Left hindlimb (tissue), 1 donor: ENCODE measurements around the gene CFAP251.

Experiments used
- DNase-seq: peaks from one replicate; pipeline ENCODE4 v3.0.0-alpha.2; 2018

Gene CFAP251

DNA sequence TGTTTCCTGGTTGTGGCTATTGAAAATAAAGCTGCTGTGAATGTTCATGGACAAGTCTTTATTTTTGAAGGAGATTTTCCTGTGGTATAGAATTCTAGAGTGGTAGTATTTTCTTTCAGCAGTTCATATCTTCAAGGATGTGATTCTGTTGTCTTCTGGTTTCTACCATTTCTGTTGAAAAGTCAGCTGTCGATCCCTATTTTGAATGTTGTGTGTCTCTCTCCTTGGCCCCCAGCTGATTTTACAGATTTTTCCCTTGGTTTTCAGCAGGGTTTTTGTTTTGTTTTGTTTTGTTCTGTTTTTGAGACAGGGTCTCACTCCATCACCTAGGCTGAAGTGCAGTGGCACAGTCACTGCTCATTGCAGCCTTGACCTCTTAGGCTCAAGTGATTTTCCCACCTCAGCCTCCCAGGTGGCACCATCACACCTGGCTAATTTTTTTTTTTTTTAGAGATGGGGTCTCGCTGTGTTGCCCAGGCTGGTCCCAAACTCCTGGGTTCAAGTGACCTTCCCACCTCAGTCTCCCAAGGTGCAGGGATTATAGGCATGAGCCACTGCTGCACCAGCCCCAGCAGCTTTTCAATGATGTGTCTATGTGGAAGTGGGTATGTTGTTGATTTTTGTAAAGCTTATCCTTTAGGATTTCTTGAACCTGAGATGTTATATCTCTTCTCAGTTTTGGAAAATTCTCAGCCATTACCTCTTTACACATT, 28.1 kb downstream of the CFAP251 start:
- DNase-seq, result no peak

DNA sequence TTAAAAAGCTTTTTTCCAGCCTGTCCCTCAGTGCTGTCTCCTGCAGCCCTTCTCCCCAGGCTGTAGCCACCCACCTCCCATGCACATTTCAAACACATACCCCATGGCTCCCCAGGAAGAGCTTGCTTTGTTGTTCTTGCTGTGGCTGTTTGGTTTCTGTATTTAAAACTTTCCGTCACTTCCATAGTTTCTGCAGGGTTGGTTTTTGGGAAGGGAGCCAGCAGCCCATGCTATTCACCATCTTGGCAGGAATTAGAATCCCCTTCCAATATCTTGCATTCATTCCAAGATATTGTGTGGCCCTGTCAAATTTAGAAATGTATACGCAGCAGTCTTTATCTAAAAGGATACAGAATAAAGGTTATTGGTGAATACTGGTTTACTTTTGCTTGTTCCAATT, 29.6 kb downstream of the CFAP251 start:
- no peak for DNase-seq

DNA sequence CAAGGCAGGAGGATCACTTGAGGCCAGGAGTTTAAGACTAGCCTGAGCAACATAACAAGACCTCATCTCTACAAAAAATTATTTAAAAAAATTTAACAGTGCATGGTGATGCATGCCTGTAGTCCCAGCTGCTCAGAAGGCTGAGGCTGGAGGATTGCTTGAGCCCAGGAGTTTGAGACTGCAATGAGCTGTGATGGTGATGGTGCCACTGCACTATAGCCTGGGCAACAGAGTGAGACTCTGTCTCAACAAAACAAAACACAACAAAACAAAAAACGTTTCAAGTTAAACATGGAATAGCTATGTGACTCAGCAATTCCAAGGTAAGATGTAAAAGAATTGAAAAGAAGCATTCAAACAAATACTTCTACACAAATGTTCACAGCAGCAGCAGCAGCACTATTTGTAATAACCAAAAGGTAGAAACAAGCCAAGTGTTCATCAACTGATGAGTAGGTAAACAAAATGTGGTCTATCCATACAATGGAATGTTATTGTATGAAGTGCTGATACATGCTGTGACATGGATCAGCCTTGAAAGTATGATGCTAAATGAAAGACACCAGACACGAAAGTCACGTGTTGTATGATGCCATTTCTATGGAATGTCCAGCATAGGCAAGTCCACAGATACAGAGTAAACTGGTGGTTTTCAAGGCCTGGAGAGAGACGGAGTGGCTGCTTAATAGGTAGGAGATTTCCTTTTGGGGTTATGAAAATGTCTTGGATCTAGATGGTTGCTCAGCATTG, 31.4 kb downstream of the CFAP251 start:
- DNase-seq, result no peak

DNA sequence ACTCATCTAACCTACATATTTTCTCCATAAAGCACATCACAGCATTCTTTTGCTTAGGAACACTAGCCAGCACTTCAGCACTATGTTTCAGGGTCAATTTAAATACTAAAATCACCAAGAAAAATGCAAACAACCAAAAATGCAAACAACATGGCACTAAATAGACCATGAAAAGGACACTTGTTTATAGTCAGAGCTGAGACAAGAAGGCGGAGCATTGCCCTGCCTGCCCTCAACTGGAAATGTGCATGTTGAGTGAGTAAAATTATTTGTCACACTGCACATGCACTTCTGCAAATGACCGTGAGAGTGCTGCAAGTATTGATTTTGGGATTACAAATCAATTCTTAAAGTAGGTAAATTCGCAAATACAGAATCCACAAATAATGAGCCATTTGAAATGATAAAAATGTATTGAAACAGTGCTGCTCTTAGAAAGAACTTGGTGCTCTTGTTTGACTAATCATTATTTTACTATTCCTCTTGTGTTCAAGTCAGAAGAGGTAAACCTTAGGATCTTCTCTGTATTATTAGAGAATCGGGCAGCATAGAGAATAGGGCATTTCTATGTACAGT, 34.8 kb downstream of the CFAP251 start:
- no peak for DNase-seq

DNA sequence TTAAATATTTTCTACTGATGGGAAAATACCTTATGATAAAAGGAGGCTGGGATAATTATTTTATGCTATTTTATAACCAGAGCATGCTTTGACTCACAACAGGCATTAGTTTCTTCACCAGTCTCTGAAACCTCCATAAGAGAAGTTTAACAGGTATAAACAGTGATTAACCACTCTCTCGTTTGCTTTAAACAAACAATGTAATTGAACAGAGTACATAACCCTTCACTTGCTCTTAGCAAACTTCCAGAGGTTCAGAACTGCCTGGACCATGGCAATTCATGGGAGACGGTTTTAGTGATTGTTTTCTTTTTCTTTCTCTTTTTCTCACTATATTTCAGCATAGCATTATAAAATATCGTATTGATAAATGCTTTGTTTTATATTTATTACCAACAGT, 35.3 kb downstream of the CFAP251 start:
- DNase-seq, result no peak

DNA sequence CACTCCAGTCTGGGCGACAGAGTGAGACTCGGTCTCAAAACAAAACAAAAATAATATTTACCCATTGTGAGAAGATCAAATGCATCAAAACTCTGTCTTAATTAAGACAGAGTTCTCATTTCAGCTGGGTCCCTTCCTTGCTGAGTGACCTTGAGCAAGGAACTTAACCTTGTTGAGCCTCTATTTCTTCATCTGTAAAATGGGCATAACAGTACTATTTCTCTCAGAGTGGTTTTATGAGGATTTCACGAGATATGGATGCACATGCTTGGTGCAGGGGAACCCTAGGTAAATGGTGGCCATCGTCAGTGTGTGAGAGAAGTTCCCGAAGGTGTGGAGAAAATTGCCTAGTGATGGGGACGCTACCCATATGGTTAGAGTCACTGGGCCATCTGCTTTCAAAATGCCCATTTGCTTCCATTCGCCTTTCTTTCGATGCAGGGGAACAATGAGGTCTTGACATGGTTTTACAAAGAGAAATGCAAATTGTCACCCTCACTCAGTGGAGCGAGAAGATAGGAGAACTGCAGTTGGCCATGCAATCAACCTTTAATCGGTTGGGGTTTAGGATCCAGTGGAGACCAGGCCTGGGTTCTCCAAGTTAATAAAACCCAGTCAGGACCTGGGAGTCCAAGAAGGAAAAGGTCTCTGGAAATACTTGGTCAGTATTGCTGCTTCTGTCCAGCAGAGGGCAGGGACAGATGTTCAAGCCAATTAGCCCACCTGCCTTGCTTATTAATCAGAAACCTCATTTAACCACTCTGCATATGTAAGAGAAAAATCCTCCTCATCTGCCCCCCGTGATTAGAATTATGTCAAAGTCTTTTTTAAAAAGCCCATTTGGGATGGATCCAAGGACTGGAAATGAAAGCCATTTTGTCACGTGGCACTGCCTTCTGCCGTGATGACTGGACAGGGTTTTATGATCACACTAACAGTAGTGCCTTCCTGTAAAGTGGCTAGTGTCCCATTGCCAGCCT, 37.2 kb downstream of the CFAP251 start:
- no peak for DNase-seq

DNA sequence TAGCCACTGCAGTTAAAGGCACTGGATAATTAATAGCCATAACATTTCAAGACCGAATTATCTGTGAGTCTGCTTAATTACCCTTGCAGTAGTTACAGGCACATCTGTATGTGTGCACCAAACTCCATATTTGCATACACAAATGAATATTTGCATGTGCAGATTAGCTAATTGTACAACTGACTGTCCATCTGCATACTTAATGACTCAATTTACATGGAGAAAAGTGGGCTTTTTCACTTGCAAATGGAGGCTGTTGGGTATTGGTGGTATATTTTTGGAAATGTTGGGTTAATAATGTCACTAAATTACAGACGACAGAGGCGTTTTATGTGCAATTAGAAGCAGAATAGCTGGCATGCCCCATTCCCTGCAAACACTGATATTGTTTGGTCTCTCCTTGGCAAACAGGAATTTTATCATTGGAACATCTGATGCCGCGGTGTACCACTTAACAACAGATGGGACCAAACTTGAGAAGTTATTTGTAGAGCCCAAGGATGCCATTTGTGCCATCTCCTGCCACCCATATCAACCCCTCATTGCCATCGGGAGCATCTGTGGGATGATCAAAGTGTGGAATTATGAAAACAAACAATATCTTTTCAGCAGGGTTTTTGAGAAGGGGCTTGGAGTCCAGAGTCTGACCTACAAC, 39.6 kb downstream of the CFAP251 start:
- no peak for DNase-seq

DNA sequence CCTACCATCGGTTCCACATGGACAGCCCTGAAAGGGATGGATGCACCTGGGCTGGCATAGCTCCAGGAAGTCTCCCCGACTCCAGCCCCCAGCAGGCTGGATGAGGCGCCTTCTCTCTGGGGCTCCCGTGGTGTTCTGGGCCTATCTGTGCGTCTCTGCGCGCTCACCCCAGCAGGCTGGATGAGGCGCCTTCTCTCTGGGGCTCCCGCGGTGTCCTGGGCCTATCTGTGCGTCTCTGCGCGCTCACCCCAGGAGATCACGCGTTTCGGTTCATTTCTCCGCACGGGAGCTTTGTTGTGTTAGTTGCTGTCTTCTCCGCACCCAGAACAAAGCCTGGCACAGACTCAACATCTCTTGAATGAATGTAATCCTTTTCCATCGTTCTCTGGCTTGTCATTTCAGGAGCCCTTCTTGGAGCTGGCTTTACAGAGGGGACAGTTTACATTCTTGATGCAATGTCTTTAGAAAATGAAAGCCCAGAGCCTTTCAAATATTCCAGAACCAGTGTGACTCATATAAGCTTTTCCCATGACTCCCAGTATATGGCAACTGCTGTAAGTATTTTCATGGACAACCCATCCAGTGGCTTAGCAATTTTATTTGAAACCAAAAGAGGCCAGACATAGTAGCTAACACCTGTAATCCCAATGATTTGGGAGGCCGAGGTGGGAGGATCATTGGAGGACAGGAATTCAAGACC, 40.3 kb downstream of the CFAP251 start:
- no peak for DNase-seq

DNA sequence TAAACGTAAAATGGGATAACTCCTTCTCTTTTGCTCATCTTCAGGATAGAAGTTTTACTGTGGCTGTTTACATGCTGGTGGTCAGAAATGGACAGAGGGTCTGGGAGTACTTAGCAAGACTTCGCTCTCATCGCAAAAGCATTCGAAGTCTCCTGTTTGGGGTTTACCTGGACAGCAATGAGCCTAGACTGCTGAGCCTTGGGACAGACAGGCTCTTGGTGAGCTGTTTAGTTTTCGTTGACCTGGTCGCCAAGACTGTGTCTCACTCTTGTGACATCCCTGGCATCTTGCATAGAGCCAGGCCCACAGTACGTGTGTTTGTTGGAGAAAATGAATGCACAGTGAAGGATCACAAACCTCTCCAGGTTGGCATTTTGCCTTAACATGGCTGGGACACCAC, 42.1 kb downstream of the CFAP251 start:
- DNase-seq, result no peak

DNA sequence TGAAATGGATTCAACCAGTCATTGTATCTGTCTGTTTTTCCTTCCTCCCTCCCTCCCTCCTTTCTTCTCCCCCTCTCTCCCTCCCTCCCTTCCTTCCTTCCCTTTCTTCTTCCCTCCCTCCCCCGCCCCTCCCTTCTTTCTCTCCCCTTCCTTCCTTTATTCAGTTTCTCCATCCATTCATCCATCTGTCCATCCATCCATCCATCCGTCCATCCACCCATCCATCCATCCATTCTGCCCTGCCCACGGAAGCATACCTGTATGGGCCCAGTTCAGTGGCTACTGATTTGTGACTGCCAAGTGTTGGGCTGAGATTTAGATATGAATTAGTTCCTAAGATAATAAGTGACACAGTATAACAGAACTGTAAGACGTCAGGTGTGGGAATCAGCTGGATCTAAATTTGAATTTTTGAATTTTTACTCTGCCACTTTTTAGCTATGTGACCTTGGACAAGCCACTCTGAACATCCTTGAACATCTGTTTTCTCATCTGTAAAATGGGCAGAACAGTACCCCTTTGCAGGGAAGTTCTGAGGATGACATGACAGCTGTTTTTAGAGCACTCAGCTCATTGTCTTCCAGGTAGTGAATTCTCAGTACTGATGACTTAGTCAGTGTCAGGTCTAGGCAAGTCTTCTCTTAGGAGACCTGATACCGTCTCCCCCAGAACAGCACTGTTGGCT, 42.9 kb downstream of the CFAP251 start:
- DNase-seq, result no peak

DNA sequence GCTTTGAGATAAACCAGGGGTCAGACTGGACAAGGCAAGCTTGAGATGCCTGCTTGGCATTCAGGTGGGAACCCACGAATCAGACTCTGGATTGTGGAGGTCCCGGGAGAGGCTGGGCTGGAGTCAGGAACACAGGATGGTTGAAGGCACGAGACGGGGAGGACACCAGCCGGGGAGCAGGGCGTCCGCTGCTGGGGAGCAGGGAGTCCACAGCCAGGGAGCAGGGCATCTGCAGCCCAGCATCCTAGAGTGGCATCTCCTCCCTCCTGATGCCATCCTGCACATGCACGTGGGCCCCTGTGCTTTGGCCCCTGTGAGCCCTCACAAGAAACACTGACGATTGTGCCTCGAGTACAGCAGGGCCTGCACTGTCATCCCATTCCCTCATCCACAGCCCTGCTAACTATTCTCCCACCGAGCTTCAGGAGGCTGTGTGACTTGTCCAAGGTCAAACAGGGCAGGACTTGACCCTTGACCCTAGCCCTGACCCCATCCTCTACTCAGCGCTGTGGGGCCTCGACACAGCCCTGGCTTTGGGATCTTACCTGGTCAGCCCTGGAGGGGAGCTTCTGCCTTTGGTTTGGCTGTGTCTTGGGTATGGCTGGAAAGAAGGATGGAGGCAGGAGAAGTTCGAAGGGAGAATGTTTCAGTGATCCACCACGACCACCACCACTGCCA, 45.1 kb downstream of the CFAP251 start:
- DNase-seq, result no peak

DNA sequence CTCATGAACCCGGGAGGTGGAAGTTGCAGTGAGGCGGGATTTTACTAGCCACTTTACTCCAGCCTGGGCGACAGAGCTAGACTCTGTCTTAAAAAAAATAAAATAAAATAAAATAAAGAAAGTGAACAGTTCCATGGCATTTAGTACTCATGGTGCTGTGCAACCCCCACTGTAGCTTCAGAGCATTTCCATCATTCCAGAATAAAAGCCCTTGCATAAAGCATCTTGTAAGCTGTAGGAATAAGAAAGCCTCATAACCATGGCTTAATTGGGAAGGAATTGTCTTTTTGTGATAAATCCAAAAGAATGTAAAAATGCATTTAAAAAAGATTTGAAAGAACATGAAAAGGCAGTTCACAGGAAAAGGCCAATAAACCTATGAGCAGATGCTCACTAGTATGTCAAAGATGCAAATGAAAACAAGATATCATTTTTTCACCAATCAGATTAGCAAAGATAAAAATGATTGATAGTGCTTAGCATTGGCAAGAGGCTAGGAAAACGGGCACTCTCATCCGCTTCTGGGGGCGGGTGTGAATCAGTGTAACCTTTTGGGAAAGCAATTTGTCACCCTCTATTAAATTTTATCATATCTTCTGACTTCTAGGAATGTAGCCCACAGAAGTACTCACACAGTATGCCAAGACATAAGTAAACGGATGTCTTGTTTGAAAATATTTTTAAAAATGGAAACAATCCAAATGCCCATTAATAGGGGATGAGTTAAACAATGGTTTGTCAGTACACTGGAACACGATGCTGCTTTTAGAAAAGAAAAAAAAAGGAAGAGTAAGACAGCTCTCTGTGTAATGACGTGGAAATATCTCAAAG, 46.6 kb downstream of the CFAP251 start:
- no peak for DNase-seq

DNA sequence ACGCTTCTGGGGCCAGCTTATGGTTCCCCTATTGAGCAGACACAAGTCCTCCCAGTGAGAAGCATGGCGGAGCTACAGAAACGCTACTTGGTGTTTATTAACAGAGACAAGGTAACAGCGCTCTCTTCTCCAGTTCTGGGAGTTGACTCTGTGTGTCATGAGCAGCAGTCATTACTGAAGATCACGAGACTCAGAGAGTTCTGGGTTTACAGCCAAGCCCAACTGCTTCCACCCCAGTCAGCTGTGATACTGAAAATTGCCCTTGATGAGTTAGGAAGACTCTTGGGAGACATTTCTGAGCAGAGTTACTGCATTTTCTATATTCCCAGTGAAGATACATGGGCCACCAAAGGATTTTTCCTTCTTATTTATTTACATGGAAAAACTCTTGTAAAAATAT, 48.6 kb downstream of the CFAP251 start:
- DNase-seq, result no peak

DNA sequence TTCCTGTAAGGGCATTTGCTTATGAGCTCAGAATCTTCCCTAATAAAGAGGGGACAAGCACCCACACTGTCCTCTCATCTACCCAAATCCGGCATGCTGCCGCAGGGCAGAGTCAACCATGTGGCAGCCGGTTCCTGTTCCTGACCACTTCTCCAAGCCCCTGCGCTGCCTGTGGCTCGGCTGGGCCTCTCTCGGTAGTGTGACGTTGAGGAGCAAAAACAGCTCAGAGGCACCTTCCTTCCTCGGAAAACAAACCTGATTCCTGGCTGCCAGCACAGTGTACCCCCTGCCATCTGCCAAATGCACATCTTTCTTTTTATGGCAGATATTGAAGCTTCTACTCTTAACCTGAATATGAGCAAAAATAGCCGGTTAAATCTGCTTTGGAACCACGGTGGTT, 50.5 kb downstream of the CFAP251 start:
- DNase-seq, result no peak

DNA sequence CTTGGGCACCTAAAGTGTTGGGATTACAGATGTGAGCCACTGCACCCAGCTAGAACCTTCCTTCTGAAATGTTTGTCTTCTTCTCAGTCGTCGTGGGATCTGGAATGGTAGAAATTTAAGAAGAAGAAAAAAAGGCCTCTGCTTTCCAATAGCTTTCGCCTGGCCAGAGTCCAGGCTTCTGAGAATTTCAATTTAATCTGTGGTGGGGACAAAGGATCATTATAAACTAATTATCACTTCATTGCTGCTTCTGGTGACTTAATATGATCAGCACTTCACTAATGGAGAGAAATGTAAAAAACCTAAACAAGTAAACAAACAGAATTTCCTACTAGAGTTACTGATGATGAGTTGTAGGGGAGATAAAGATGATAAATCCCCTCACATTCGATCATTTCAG, 51.3 kb downstream of the CFAP251 start:
- no peak for DNase-seq

DNA sequence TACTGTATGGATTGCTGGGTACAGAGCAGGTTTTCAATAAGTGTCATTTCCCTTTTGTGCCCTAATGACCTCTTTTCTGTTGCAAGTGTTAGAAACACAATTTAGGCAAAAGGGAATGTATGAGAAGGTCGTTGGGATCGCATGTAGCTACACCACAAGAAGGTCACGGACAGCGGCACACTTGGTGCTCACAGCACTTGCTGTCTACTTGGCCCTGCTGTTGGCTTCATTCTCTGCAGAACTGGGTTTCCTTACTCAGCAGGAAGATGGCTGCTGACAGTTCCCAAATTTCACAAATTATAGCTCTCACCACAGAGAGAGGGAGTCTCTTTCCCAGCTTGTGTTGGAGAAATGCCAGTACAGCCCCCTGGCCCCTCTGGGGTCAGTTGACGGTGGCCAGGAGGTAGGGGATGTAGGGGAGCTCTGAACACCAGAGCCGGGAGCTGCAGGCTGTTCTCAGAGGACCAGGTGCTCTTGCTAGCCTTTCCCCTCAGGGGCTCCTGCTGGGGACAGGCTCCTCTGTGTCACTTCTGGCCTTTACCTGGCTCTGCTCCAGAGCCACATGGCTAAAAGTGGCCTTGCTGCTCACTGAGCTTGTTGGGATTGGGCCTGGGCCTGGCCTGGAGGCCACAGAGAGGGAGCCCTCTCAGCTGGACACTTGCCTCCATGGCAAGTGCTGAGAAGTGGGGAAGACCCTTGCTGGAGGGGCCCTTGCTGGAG, 52.3 kb downstream of the CFAP251 start:
- DNase-seq, result no peak

DNA sequence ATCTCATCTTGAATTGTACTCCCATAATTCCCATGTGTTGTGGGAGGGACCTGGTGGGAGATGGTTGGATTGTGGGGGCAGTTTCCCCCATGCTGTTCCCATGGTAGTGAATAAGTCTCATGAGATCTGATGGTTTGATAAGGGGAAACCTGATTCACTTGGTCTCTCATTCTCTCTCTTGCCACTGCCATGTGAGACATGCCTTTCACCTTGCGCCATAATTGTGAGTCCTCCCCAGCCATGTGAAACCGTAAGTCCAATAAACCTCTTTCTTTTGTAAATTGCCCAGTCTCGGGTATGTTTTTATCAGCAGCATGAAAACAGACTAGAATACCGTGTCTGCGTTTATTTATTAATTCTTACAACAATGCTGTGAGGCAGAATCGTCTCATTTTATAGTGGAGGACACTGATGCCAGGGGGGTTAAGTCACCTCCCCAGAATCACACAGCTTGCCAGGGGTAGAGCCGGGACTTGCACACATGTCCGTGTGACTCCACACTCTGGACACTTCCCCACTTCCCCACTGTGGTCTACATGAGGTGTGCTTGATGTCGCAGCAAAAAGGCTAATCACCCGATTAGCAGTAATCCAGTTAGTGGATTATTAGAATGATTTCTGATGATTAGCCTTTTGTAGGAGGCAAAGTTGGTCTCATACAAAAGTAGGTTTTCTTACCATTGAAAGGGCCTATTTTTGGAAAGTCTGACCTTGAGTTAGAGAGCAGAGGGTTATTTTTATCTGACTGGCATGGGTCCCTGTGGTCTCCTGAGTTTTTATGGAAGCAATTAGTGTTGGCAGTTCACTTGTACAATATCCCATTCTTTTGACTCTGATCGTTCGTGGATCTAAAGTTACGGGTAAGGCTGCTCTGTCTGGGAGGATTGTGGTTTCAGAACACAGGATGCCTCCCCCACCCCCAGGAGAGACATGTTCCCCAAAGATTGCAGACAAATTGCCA, 55.9 kb downstream of the CFAP251 start:
- DNase-seq, result no peak

DNA sequence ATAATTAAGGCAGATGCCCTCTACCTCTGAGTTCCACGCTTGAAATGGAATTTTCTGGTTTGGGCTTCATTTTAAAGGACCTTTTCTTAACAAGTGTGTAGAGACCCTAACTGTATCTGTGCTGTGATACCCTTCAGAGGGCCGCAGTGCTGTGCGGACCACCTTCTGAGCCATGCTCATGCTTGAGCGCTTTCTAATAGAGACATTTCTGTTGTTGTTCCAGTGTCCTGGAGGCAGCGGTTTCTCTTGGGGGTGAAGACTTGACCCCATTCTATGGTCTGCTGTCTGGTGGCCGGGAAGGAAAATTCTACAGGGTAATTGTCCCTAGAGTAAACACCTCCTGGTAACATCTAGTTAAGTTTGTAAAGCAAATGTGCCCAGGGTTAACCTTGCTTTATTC, 56.6 kb downstream of the CFAP251 start:
- DNase-seq, result no peak
